GM19193 (cell line): ENCODE measurements around the gene NEUROG3.

Experiments used
- POLR2A ChIP-seq: IDR thresholded peaks from 4 replicates; pipeline ENCODE4 v1.6.1; 2011; ENCODE audit not compliant: insufficient read depth, insufficient read length; ENCODE audit errors: extremely low read depth

NEUROG3 gene, protein sequence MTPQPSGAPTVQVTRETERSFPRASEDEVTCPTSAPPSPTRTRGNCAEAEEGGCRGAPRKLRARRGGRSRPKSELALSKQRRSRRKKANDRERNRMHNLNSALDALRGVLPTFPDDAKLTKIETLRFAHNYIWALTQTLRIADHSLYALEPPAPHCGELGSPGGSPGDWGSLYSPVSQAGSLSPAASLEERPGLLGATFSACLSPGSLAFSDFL

DNA sequence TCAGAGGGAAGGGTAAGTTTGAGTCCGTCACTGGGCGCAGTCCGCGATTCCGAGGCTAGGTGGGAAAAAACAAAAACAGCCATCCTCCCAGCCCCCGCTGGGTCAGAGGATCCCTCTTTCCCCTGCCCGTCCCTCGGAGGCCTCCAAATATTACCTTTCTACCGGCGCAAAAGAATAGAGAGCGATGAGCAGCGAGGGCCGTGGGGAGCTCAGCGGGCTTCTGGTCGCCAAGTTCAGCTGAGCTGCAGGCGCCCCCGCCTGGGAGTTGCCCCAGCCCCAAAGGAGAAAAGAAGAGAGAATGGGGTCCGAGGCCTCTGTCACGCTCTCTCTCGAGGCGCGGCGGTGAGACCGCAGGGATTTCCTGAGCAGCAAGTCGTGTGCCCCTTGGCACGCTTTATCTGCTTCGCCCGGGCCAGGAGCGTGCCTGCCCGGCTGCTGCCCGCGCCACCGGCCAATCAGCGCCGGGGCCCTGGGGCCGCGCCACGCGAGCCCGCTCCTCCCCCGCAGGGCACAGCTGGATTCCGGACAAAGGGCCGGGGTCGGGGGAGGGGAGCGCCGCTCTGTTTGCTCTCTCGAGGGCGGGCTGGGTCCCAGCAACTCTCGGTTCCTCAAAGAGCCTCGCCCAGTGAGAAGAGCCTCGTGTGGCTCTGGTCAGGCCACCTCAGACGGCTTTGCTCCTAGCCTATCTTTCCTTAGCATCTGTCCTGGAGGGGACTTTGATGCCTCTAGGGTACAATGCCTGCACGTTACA lies at the start of gene NEUROG3:
Gene NEUROG3, minus strand, starts transcription at position 367 of the 751 bp plus-strand sequence. CDS start 379 bp downstream, outside the sequence.
- no peak for TF ChIP-seq POLR2A

DNA sequence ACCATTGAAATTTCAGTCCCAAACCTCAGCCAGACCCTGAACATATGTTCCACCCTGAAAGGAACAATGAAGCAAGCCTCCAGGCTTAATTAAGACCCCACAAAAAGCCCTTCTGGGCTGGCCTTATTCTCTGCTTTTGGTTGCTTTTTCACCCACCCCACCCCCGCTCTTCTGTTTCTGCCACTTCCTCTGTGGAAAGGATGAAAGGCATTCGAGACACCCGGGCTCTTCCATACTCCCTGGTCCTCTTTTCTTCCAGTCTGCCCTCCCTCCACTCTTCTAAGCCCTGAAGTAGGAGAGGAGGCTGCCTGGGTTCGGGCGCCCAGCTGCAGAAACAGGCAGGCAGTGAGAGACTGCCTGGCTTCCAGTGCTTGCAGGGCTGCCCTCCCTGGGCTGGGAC lies 47.4 kb upstream of the NEUROG3 start:
- no peak for TF ChIP-seq POLR2A

DNA sequence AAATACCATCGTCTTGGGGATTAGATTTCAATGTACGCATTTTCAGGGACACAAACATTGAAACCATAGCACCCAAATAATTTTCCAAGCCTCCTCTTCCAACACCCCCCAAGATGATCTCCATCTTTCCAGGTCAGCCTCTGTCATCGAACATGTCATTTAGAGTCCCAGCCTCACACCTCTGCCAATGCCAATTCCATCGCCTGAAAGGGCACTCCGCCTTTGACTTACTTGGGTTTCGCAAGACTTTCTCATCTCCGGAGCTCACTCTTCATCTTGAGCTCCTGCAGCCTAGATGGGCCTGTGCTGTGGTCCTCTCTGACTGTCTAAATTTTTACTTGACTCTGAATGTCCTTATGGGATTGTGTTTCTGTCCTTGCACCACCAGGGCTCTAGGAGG lies 46.4 kb upstream of the NEUROG3 start:
- no peak for TF ChIP-seq POLR2A

DNA sequence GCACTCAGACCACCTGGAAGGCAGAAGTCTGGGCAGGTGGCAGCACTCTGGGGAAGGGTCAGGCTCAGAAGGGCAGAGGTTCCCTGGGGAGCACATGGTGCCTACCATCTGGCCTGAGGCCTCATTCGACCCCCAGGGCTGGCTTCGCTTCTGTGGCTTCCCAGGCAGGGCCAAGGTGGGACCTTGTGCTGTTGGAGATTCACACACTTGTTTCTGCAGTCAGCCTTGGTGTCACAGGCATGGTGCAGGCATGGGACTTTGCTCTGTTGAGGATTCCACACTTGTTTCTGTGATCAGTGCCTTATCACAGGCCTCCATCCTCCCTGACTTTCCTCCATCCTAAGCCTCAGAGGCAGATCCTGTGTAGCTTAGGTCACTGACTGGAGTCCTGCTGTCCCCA lies 45.5 kb upstream of the NEUROG3 start:
- TF ChIP-seq POLR2A = no peak

DNA sequence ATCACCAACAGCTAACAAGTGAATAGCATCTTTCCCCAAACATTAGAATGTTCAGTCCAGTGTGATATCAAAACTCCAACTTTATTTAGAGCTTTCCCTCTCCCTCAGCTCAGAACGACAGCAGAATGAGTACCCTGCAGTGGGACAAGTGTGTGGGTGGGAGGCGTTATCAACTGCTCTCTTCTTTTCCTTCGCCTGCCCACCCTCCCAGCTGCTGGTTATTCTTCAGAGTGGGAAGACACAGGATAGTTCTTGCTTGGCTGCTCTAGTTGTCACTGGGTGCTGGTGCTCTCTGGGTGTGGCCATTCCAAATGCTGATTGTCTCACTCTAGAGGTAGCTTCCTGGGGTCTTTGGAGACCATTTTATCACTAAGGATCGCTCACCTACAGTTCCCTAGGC lies 43.1 kb upstream of the NEUROG3 start:
- TF ChIP-seq POLR2A = no peak

DNA sequence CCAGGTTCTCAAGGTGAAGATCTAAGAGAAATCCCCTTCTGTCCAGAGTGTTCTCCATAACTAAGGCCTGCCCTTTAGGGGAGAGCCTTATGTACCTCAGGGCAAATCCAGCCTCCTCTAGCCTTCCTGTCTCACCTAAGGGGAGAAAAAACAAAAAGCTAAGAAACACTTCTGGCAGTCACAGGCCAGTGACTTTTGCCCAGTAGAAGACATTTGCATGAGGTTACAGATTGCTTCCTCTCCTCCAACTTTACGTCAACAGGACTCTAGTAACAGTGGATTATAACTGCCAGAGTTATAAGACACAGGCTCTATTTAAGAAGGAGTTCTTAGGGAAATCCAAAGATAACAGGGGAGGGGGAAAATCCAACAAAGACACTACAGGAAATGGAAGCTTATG lies 40.9 kb upstream of the NEUROG3 start:
- no peak for TF ChIP-seq POLR2A

DNA sequence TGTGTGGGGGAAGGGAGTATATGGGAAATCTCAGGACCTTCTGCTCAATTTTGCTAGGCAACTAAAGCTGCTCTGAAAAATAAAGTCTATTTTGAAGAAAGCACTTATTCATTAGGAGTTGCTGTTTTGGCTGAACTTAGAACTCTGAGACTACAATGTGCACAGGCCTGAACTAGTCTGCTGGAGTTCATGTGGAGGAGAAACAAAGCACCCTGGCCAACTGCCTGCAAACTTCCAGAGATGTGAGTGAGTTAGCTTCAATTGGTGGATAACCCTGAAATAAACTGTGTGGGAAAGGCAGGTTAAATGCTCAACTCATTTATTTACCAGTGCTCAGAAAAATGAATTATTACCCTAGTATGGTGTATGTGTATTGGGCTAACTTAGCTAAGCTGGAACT lies 39.5 kb upstream of the NEUROG3 start:
- TF ChIP-seq POLR2A = no peak

DNA sequence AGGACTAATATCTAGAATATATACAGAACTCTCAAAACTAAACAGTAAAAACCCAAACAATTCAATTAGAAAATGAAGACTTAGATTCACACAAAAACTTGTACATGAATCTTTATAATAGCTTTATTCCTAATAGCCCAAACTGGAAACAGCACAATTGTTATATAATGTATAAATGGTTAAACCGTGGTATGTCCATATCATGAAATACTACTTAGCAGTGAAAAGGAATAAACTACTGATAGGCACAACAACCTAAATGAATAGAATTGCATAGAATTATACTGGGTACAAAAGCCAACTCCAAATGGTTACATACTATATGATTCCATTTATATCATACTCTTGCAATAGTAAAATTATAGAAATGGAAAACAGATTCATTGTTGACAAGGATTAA lies 35.9 kb upstream of the NEUROG3 start:
- TF ChIP-seq POLR2A = no peak

DNA sequence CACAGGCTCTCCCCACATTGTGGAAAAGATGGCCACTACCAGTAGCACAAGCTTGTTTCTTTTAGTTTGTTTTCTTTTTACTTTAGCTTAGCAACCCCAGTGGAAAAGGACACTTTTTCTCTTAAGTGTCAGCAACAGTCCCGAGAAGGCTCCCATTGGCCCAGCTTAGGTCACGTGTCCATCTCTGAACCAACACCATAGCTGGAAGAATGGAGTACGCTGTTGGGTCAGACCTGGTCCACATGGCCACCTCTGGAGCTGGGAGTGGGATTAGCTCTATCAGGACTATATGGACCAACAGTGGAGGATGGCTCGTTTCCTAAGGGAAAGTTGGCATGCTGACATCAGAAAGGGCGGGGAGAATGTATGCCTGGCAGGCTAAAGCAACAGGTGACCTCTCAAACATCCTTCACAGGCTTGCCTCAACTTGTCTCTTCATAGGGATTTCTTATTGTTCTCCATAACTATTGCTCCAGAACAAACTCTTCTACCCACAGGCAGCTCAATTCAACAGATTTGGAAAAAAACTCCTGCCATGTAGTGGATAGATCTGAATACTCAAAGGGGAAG lies 27.6 kb upstream of the NEUROG3 start:
- TF ChIP-seq POLR2A = no peak

DNA sequence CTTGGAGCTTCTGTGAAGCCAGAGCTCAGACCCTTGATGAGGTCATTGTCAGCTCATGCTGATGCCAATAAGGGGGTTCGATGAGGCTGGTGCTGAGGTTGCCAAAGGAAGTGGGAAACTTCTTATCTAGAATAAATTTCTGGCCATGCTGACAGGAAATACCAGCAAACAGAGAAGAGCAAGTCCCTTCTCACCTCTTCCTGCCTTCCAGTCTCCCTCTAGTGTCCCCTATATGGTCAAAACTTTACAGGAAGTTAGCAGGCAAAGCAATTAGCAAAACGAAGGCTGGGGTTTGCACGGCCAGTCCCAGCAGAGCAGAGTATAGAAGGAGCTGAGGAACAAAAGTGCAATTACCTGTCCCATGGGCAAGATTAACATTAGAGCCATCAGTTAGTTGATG lies 15.1 kb upstream of the NEUROG3 start:
- no peak for TF ChIP-seq POLR2A

DNA sequence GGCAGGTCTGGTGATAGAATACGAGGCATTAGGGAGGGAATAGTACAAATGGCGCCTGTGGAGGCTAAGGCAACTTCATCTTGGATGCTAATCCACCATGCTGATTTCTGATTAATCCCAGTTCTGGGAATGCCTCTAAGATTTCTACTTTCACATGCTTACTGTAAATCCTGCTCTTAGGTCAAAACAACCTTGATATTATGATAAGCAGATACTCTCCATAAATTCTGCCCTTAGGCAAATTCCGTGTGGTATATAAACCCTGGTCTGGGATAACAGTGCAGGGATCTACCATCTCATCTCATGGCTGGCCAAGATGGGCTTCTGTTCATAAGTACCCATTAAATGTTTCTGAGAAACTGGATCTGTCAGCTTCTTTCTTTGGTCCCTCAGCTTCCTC lies 11.4 kb upstream of the NEUROG3 start:
- TF ChIP-seq POLR2A = no peak

DNA sequence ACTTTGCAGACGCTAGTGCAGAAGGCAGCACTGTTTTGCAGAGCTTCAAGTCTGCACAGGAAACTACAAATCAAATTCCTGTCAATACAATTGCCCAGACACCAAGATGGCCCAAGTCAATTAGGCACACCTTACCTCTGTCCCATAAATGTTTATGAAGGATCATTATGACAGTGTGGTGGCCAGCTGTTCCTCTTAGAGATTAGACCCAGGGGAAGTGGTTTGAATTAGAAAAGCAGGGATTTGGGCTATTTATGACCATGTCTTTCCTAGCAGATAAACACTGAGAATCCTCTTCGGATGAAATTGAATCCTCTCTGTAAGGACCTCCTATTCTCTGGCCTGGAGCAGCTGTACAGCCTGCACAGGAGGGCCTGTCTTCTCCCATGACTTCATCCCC lies 9.9 kb upstream of the NEUROG3 start:
- TF ChIP-seq POLR2A = no peak

DNA sequence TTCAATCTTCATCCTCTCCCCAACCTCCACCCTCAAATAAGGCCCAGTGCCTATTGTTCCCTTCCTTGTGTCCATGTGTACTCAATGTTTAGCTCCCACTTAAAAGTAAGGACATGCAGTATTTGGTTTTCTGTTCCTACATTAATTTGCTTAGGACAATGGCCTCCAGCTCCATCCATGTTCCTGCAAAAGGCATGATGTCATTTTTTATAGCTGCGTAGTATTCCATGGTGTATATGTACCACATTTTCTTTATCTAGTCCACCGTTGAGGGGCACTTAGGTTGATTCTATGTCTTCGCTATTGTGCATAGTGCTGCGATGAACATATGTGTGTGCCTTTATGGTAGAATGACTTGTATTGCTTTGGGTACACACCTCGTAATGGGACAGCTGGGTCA lies 7.2 kb upstream of the NEUROG3 start:
- TF ChIP-seq POLR2A = no peak

DNA sequence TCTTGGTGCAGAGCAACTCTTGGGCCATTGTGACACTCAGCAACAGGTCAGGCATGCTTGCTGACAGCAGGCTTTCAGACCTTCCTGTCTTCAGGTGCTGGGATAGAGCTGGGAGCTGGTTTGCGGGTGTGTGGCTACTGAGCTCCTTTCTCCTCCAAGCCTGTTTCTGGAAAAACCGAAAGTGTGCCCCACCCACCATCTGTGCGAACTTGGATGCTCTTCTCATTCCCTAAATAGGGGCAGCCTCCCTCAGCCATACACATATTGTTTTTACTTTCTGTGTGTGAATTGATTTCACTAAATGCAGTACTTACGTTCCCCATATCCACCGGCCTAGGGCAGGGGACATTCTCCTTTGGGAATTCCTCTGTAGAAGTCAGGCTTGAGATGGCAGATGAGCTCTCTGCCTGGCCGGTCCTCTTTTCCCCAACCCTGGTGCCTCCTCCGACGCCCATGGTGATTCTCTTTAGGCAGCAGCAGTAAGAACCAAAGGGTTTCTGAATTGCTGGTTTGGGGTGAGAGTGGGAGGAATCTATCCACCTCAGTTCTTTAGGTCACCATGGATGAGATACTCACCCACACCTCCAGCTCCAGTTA lies 6.3 kb upstream of the NEUROG3 start:
- no peak for TF ChIP-seq POLR2A

DNA sequence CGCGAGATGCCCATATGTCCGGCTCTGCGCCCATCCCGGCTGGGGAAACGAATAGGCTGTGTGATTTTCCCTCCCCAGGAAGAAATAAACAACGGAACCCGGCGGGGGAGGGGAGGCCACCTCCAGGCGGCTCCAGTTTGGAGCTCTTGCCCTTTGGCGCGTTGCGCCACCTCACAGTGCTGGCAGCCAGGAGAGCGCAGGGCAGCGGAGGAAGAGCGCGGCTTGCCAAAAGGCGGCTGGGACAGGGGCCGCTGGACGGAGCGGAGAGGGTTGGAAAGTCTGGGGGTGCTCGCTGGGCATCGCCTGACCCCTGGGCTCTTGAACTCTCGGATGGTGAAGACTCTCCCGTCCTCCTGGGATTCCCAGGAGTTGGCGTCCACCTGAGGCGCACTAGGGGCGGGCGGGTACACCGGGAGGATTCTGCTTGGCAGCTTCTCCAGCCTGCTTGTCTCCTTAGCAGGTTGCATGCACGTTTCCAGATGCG lies 5.3 kb upstream of the NEUROG3 start:
- TF ChIP-seq POLR2A = no peak

DNA sequence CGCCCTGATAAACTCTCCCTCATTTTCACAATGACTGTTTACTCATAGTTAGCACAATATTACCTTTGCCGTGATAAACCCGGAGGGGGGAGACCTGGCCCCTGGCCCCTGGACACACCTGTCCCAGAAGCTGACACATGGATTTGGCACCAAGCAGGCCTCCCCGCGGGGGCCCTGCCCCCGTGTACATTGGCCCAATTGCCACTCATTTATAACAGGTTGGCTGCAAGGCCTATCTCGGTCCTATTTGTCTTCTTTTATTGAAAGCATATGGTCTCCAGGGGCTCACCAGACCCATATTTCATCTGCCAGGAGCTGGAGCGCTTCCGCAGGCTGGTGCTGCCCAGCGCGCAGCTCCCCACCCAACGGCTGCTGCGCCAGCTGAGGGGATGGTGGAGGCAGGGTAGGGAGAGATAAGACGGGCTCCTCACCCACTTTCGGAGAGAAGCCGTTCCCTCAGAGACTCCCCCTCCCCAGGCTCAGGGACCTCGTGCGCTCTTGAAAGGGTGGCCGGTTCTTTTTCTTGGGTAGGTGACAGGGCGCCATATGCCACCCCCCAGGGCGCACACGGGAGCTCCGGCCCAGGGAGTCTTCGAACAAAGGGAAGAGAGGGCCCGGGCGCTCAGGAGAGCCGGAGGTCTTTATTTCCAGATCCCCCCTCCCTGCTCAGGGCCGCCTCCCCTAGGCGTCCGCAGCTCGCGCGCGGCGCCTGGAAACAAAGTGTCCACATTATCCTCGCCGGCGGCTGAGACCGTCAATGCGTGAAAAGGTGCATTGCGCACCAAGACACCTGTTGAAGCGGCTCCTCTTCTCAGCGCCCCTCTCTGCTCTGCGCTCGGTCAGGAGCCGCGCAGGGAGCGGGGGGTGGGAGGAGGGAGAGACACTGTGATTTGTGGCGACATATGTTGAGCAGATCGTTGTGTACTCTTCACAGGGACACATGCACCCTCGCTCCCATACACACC lies 4.3 kb upstream of the NEUROG3 start:
- no peak for TF ChIP-seq POLR2A
